ENCODE measurements around the gene OGFOD3.

Gene OGFOD3

DNA sequence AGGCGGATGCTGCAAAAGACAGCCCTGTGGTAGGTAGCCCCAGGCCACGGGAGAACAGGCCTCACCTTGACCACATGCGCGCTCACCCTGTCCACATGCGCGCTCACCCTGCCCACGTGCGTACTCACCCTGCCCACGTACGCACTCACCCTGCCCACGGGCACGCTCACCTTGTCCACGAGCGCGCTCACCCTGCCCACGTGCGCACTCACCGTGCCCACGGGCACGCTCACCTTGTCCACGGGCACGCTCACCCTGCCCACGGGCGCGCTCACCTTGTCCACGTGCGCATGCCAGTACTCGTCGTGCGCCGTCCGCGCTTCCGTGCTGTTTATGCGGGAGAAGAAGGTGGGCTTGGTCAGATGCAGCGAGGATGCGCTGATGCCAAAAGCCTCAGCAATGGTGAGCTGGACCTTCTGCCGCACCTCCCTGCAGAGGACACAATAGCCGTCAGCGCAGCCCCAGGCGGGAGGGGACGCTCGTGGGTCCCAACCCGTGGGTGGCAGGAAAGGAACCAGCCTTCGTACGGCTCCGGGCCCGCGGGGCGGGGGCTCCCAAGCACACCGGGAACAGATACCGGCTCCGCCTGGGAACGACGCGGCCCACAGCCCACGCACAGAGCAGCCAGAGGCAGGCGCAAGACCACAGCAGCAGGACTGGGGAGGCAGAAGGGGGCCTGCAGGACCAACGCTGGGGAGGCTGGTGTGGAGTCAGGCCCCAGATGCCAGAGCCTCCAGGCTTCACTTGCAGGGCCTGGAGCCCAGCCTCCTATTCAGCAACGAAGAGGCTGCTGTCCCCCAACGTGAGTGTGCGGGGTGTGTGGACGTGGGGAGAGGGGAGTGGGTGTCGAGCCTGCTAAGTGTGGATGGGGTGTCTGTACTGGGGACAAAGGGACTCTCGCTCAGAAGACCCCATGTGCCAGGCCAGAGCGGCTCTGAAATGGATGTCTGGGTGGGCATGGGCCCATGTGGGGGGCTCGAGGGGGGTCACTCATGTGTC is 14.4 kb downstream of the OGFOD3 start:
- no peak for DNase-seq

DNA sequence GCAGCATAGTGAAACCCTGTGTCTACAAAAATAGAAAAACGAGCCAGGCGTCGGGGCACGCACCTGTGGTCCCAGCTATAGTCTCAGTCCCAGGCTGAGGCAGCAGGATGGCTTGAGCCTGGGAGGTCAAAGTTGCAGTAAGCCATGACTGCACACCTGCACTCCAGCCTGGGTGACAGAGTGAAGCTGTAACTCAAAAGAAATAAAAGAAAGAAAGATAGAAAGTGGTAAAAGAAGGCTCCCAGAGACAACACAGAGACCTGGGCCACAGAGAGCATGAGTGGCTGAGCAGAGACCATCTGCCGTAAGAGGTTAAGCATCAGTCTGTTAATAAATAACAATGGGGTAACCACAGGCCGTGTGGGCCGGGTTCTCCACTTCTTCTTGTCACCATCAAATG is 15.5 kb downstream of the OGFOD3 start:
- no peak for DNase-seq

DNA sequence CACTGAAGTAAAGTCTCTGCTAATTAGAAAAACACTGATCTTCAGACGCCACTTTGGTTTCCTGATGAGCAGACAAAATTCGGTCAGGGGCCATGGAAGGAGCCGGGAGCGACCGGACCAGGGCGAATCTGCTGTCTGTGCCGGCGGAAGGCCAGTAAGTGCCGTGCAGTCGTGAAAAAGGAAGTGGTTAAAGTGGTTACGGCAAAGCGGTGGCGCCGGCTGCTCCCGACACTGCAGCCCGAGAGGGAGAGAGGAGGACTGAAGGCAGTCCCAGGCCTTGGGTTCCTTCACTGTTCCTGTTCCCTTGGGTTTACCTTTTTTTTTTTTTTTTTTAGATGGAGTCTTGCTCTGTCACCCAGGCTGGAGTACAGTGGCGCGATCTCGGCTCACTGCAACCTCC is 17.6 kb downstream of the OGFOD3 start:
- DNase-seq = peak; percentile 23

DNA sequence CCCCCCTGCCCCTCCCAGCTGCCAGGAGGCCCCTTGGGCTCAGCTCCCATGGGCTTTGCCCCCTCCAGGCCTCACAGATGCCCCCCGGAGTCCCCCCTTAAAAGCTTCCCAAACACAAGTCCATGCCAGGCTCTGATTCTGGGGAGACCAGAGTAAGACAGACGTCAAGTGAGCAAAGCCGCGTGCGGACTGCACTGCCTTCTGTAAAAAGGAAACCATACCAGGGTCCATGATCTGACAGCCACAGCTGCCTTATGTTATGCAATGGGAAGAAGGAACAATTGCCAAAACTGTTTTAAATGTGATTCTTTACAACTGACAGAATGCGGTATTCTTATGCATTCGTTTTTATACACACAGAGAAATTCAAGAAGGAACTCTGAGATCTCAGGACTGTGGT is 18.2 kb downstream of the OGFOD3 start:
- DNase-seq = no peak

- DNase-seq = no peak
Measured at GRCh38 chr17:82399601-82400101, 18.7 kb downstream of the OGFOD3 start.

DNA sequence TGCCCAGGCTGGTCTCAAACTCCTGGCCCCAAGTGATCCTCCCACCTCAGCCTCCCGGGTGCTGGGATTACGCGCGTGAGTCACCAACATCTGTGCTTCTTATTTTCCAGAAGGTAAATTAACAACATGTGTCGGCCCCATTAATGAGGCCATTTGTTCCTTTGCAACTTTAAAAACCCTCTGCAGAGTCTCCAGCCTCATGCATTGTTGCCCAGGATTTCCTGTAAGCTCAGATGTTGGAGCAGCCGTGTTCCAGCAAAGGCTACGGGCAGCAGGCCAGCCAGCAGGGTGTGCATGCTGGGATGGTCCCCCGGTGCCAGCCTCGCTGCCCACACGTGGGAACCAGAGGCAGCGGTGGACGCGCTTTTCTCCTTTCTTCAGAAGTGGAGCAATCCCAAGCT is 19.3 kb downstream of the OGFOD3 start:
- no peak for DNase-seq

DNA sequence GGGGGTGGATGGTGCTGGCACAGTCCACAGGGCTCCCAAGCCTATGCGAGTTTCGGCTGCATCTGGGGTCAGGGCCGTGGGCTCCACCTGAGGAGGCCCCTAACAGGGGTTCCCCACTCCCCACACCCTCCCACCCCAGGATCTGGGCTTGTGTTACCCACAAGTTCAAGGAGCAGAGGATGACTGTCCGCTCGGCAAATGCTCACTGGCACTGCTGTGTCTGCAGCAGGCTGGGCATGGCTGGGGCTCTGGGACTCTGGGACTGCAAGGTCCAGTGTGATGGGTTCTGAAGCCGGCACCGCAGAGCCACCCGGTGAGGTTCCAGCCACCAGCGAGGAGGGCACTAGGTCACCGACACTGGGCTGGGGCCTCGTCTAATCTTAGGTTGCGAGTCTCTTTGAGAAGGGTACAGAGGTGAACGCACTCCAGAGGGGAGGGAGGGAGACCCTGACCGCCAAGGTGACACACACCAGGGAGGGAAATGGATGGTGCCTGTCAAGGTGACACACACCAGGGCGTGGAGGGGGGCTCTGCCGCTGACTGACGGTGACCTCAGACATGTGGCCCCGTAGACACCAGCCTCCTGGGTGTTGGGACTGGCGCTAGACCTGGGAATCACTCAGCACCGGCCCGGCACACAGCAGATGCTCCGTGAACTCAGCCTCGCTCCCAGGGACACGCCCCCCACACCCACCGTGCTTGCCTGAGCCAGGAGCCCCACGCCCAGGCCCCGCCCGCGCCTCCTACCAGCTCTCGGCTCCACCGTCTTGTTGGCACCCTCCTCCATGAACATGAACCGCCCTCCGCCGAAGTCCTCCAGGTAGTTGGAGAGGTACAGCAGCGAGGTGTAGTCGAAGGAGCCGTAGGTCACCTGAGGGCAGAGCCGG is 20.7 kb downstream of the OGFOD3 start:
- DNase-seq = no peak

- no peak for DNase-seq
Measured at GRCh38 chr17:82396601-82397435, 21.6 kb downstream of the OGFOD3 start.

GRCh38 chr17:82394278-82394677 is 24.1 kb downstream of the OGFOD3 start:
- no peak for DNase-seq

- no peak for DNase-seq
Measured at GRCh38 chr17:82392941-82393340, 25.4 kb downstream of the OGFOD3 start.

GRCh38 chr17:82392209-82392920 is 26.0 kb downstream of the OGFOD3 start:
- no peak for DNase-seq

- no peak for DNase-seq
Measured at GRCh38 chr17:82391496-82392066, 26.8 kb downstream of the OGFOD3 start.

- DNase-seq = no peak
Measured at GRCh38 chr17:82390860-82391435, 27.4 kb downstream of the OGFOD3 start.

- DNase-seq = no peak
Measured at GRCh38 chr17:82390015-82390859, 28.1 kb downstream of the OGFOD3 start.

- no peak for DNase-seq
Measured at GRCh38 chr17:82389379-82389778, 29.0 kb downstream of the OGFOD3 start.

DNA sequence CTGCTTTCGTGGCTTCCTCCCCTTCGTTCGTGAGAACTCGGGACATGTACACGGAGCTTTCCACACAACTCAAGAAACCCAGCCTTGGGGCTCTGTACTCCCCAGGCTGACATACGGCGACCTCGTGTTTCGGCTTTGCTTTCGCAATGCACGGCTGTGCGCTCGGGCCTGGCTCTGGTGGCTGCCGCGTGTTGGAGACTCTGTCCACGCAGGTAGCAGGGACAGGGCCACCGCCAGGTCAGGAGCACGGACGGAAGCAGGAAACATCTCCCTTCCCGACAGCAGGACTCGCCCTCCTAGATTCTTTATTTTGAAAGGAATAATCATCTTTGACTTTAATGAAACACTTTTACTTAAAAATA is 29.5 kb downstream of the OGFOD3 start:
- DNase-seq = no peak

DNA sequence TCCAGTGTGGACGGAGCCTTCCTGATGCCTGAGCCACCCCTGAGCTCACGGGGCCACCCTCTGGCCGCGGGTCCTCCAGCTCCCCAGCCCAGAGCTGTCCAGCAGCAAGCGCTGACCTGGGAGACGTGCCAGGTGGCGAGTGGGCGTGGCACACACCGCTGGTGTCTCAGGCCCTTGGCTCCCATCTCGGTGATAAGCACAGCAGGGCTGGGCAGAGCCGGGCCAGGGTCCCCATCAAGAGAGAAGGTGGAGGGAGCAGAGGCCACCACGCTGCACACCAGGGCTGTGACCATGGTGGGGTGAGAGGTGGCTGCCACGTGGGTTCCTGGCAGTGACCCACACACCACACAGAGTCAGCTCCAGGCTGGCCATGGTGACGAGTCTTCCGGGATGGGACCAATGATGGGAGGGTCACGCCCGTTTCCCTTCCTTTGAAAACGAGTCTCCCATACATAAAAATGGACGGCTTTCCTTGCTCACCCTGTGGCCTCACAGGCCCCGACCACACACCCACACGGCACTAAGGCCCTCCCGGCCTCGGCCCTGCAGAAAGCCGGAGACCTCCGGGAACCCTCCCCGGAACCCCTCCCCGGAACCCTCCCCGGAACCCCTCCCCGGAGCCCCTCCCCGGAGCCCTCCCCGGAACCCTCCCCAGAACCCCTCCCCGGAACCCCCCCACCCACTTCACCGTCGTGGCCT is 30.0 kb downstream of the OGFOD3 start:
- no peak for DNase-seq

DNA sequence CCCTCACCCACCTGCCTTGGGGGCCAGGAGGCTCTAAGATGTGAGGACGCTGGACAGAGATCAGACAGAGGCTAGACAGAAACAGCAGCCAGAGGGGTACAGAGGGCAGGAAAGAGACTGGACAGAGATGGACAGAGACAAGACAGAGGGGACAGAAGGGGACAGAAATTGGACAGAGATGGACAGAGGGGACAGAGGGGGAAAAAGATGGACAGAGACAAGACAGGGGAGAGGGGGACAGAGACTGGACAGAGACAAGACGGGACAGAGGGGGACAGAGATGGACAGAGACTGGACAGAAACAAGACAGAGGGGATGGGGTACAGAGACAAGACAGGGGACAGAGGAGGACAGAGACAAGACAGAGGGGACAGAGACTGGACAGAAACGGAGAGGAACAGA is 30.7 kb downstream of the OGFOD3 start:
- DNase-seq = no peak

Measured in activated gamma-delta T cell (primary cell).